ENCODE data around the gene RNF187. TPM values are rescaled to one million over a fixed set of nuclear protein-coding genes. Genes with fewer than 3 reads are reported as not detected.
A peak's percentile ranks its signal among the peaks of the same experiment; 100 is the strongest.

Gene RNF187
- total RNA-seq, 2 experiments from 2014 or later: 40.7 to 45.1 TPM

DNA sequence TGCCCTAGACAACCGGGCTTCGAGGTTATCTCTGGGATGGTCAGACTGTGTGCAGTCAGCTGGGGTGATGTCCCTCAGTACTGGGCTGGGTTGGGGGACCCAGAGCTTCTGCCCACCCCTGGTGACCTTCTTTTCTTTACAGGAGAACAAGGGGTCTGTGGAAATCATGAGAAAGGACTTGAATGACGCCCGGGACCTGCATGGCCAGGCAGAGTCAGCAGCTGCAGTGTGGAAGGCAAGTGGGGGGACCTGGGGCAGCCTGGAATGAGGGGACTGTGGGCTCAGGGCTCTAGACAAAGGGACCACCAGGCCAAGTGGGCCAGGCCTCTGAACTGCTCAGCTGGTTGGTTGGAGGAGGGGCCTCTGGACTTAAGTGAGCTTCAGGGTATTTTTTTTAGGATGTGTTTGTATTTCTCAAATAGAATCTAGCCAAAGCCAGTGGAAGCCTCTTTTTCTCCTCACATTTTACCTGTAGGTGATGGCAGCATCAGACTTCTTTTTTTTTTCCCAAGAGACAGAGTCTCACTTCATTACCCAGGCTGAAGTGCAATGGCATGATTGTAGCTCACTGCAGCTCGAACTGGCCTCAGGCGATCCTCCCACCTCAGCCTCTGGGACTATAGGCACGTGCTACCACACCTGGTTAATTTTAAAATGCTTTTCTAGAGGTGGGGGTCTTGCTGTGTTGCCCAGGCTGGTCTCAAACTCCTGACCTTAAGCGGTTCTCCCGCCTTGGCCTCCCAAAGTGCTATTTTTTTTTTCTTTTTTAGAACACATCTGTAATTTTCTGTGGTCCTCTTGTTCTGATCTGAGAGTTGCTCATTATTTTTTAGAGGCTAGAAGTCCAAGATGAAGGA is 1.9 kb downstream of the RNF187 start:
- Mint-ChIP-seq H3K27ac (peak overlapping the region; percentile 93), H3K4me3 (peak overlapping the region; percentile 96), H3K36me3 (ENCODE audit: low read depth) (peaks cover 51% of the 10 kb centered on the region), H3K9me3 (no peaks in the 10 kb centered on the region), H3K27me3 (no peaks in the 10 kb centered on the region), H3K4me1 (ENCODE audit: low read depth) (peaks cover 46% of the 10 kb centered on the region)
- ChIA-PET CTCF (interaction anchor here (1.3 kb wide), 1 partner anchor 31 kb away, joined by 3 read pairs; a partner anchor contains a TSS), POLR2A (interaction anchor here (0.6 kb wide), 1 partner anchor 1722 kb away, joined by 3 read pairs; no protein-coding TSS in a partner anchor)
- TF ChIP-seq, protein P1, sequence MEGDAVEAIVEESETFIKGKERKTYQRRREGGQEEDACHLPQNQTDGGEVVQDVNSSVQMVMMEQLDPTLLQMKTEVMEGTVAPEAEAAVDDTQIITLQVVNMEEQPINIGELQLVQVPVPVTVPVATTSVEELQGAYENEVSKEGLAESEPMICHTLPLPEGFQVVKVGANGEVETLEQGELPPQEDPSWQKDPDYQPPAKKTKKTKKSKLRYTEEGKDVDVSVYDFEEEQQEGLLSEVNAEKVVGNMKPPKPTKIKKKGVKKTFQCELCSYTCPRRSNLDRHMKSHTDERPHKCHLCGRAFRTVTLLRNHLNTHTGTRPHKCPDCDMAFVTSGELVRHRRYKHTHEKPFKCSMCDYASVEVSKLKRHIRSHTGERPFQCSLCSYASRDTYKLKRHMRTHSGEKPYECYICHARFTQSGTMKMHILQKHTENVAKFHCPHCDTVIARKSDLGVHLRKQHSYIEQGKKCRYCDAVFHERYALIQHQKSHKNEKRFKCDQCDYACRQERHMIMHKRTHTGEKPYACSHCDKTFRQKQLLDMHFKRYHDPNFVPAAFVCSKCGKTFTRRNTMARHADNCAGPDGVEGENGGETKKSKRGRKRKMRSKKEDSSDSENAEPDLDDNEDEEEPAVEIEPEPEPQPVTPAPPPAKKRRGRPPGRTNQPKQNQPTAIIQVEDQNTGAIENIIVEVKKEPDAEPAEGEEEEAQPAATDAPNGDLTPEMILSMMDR (IDR thresholded peaks at IDR 0.05): no peak
- H3K9me3 ChIP-seq (ENCODE audit: control insufficient read depth in 1 of 2, insufficient read depth in 1 of 2, low read length in 2 of 2): no peaks in the 10 kb centered on the region
- H3K4me1 ChIP-seq (ENCODE audit: insufficient read depth, low read length): peaks cover 43% of the 10 kb centered on the region
- peak overlapping the region; percentile 58 for H3K4me3 ChIP-seq (ENCODE audit: low read length)
- no peaks in the 10 kb centered on the region for H3K27me3 ChIP-seq (ENCODE audit: control insufficient read depth in 1 of 2, insufficient read depth in 2 of 2, low read length in 2 of 2)
- ATAC-seq (ENCODE audit: poor library complexity): no peak
- peaks cover 35% of the 10 kb centered on the region for H3K36me3 ChIP-seq (ENCODE audit: insufficient read depth, low read length)
- intact Hi-C loops (cut with DNase I, micrococcal nuclease): loop anchor here in 1 of 2 experiments (2.0 kb wide), 1 partner anchor 82 kb away; the partner anchor contains the start of gene TRIM11
- no peak overlapping the region for H3K27ac ChIP-seq (ENCODE audit: low read depth in 1 of 2, low read length in 2 of 2)
- DNase-seq: no peak

DNA sequence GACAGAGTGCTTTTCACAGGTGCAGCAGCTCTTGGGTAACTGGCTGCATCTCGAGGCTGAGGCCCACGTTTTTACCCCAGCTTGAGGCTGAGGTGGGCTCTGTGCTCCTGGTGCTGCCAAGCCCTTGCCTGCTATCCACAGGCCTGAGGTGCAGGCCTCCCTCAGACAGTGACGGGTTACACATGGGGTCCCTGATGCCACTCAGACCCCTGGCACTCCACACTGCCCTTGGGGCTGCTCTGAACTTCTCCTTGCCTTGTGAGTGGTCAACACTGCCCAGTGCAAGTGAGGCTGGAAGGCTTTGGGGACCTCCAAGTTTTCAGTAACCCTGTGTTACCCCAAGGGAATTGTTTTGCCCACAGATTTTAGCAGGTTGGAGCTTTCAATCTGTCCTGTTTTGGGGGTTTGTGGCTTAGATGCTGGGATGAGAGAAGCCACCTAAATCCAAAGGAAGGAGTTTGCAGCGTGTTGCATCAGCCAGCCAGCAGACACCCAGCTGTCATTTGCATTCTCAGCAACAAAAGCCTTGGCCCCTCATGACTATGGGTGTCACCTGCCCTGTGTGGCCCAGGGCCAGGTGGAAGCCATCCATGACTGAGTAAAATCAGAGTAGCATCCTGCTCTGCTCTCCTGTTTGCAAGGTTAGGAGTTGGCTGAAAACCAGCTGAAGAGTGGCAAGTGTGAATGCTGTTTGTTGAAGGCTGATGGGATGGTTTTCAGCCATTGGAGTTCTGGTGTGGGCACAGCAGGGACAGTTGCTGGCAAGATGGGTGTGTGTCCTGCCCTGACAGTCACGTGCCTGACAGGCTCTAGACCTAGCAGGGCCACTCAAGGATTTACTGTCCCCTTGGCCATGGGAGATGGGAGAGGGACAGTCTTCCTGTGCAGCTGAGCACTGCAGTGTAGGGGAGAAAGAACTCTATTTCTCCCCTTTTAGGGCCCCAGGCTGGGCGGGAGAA is 3.2 kb downstream of the RNF187 start:
- H3K9me3 Mint-ChIP-seq: no peaks in the 10 kb centered on the region
- CTCF ChIA-PET: interaction anchor here (1.3 kb wide), 1 partner anchor 33 kb away, joined by 3 read pairs; a partner anchor contains a TSS
- no peak for ATAC-seq (ENCODE audit: poor library complexity)
- no peaks in the 10 kb centered on the region for H3K27me3 ChIP-seq (ENCODE audit: control insufficient read depth in 1 of 2, insufficient read depth in 2 of 2, low read length in 2 of 2)
- H3K27ac Mint-ChIP-seq: peak overlapping the region; percentile 93
- no peak for DNase-seq
- TF ChIP-seq, protein P1 (IDR thresholded peaks at IDR 0.05): no peak
- peaks cover 46% of the 10 kb centered on the region for H3K4me1 Mint-ChIP-seq (ENCODE audit: low read depth)
- intact Hi-C loops (cut with DNase I, micrococcal nuclease): no loop called here
- H3K27ac ChIP-seq (ENCODE audit: low read depth in 1 of 2, low read length in 2 of 2): no peak overlapping the region
- H3K4me3 Mint-ChIP-seq: peak overlapping the region; percentile 71
- peaks cover 43% of the 10 kb centered on the region for H3K4me1 ChIP-seq (ENCODE audit: insufficient read depth, low read length)
- H3K36me3 Mint-ChIP-seq (ENCODE audit: low read depth): peaks cover 64% of the 10 kb centered on the region
- no peaks in the 10 kb centered on the region for H3K27me3 Mint-ChIP-seq
- H3K4me3 ChIP-seq (ENCODE audit: low read length): no peak overlapping the region
- H3K36me3 ChIP-seq (ENCODE audit: insufficient read depth, low read length): peaks cover 48% of the 10 kb centered on the region
- POLR2A ChIA-PET: no interaction called here
- H3K9me3 ChIP-seq (ENCODE audit: control insufficient read depth in 1 of 2, insufficient read depth in 1 of 2, low read length in 2 of 2): no peaks in the 10 kb centered on the region
